T-cell (primary cell): Measurements from ENCODE around the gene SLC22A5. TPM values are rescaled to one million over a fixed set of nuclear protein-coding genes. Genes with fewer than 3 reads are reported as not detected.
"Not testable (repeated sequence)": the region's sequence is repeated elsewhere in the genome, so short reads cannot be mapped to it uniquely, and the experiment has no call there.

ENCODE experiments used
- ATAC-seq, 4 experiments: fragments of 200-7000 bp in 3 of 4; fragments of 150-1000 bp in 1 of 4; cut with Tn5 transposase; replicated peaks in 1 of 4; 1 replicate in 3 of 4; 2 replicates in 1 of 4; pipeline ENCODE4 v1.10.0; 2021; ENCODE audit warnings: moderate library complexity in 3 of 4, mild to moderate bottlenecking in 2 of 4, moderate number of reproducible peaks in 1 of 4
- CTCF ChIA-PET, 2 donors: fragments of 300-600 bp; sonication (Branson Sonifier 250); formaldehyde crosslinking; loops; one replicate each; lab custom pipeline; 2022; ENCODE audit warnings: antibody characterized with exemption in 2 of 2; lab: Charles Lee
- POLR2A ChIA-PET, 2 donors: fragments of 300-600 bp; sonication (Branson Sonifier 250); formaldehyde crosslinking; loops; one replicate each; lab custom pipeline; 2022; ENCODE audit warnings: antibody characterized with exemption in 2 of 2; lab: Charles Lee
- DNase-seq, 35 experiments: peaks; one replicate each; pipeline versions ENCODE4 v3.0.0 to v3.0.0-alpha.2; 2013 to 2023
- H3K27ac ChIP-seq: one replicate; pipeline ENCODE4 v1.5.1; 2013; ENCODE audit warnings: low read length
- H3K27me3 ChIP-seq, 2 experiments: replicated peaks in 1 of 2; 1 replicate in 1 of 2; 2 replicates in 1 of 2; pipeline versions ENCODE4 v1.6.1 to v1.7.0; 2013; ENCODE audit warnings: low read length in 1 of 2, mixed read lengths in 1 of 2; ENCODE audit not compliant: control insufficient read depth in 2 of 2, insufficient read depth in 2 of 2; ENCODE audit errors: extremely low read depth in 1 of 2
- H3K36me3 ChIP-seq, 2 donors: 1 replicate in 1 of 2; 2 replicates in 1 of 2; pipeline versions ENCODE4 v1.6.1 to v1.7.0; 2013; ENCODE audit warnings: low read length in 1 of 2; ENCODE audit not compliant: control insufficient read depth in 2 of 2, insufficient read depth in 1 of 2; ENCODE audit errors: extremely low read depth in 1 of 2
- H3K4me1 ChIP-seq, 2 experiments: 1 replicate in 1 of 2; 2 replicates in 1 of 2; pipeline versions ENCODE4 v1.6.1 to v1.7.0; 2013; ENCODE audit warnings: low read length in 2 of 2, mixed read lengths in 1 of 2; ENCODE audit not compliant: insufficient read depth in 2 of 2, control insufficient read depth in 1 of 2; ENCODE audit errors: extremely low read depth in 1 of 2
- H3K4me3 ChIP-seq, 2 donors: 1 replicate in 1 of 2; 2 replicates in 1 of 2; pipeline versions ENCODE4 v1.5.1 to v1.7.0; 2013; ENCODE audit warnings: mild to moderate bottlenecking in 2 of 2, low read length in 1 of 2, moderate library complexity in 1 of 2; ENCODE audit not compliant: control insufficient read depth in 1 of 2; ENCODE audit errors: extremely low read depth in 1 of 2
- H3K9me3 ChIP-seq: 2 replicates; pipeline ENCODE4 v1.7.0; 2013
- H3K27ac Mint-ChIP-seq, 2 donors: one replicate each; pipeline ENCODE4 v1.8.0; 2020 to 2021; ENCODE audit warnings: mild to moderate bottlenecking in 2 of 2, mixed read lengths in 2 of 2
- H3K27me3 Mint-ChIP-seq, 2 donors: one replicate each; pipeline ENCODE4 v1.8.0; 2021 to 2022; ENCODE audit warnings: mixed read lengths in 2 of 2
- H3K36me3 Mint-ChIP-seq: one replicate; pipeline ENCODE4 v1.8.0; 2021; ENCODE audit warnings: mixed read lengths
- H3K4me1 Mint-ChIP-seq, 3 donors: one replicate each; pipeline ENCODE4 v1.8.0; 2020 to 2022; ENCODE audit warnings: mixed read lengths in 3 of 3, mild to moderate bottlenecking in 1 of 3
- H3K4me3 Mint-ChIP-seq, 3 donors: one replicate each; pipeline ENCODE4 v1.8.0; 2020 to 2022; ENCODE audit warnings: mild to moderate bottlenecking in 3 of 3, mixed read lengths in 3 of 3, moderate library complexity in 3 of 3
- H3K9me3 Mint-ChIP-seq, 3 donors: one replicate each; pipeline ENCODE4 v1.8.0; 2020 to 2022; ENCODE audit warnings: mixed read lengths in 3 of 3
- WGBS: methylation state at CpG from one replicate; pipeline ENCODE4 v1.1.5; 2013; ENCODE audit warnings: missing lambda C conversion rate; ENCODE audit not compliant: insufficient coverage; 5-methylcytosine and 5-hydroxymethylcytosine counted together
- total RNA-seq, 35 experiments: library from RNA in 6 of 35; stranded (reverse) in 6 of 35; fragments of 120-200 nt in 1 of 35; gene quantifications; one replicate each; pipeline versions ENCODE4 v1.2.1 to v1.2.4 and lab custom pipeline; 2013 to 2026

Gene SLC22A5
- total RNA-seq, 5 donors from 2014 or later (not counting 1 experiment from before 2014, with no cell fraction given) = 4.8 to 14.0 (median 7.6) TPM

DNA sequence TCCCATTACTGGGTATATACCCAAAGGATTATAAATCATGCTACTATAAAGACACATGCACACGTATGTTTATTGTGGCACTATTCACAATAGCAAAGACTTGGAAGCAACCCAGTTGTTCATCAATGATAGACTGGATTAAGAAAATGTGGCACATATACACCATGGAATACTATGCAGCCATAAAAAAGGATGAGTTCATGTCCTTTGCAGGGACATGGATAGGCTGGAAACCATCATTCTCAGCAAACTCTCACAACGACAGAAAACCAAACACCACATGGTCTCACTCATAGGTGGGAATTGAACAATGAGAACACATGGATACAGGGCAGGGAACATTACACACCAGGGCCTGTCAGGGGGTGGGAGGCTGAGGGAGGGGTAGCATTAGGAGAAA lies 34.5 kb downstream of the SLC22A5 start:
- Mint-ChIP-seq H3K4me1 (peaks cover 83 to 92% (median 91%) of the 10 kb centered on the region in 3 donors), H3K27ac (peak overlapping the region in 1 of 2 donors; percentile 79)
- CTCF ChIA-PET, ATAC-seq, H3K9me3 ChIP-seq, H3K27ac ChIP-seq, H3K27me3 Mint-ChIP-seq, DNase-seq, H3K36me3 Mint-ChIP-seq, H3K9me3 Mint-ChIP-seq, H3K4me3 ChIP-seq, H3K4me3 Mint-ChIP-seq, H3K36me3 ChIP-seq, H3K27me3 ChIP-seq: not testable (repeated sequence)
- no CpG with 5 or more reads among the region's 2 CpGs for WGBS
- H3K4me1 ChIP-seq = peaks cover 4 to 25% of the 10 kb centered on the region in 2 experiments
- POLR2A ChIA-PET = interaction anchor here (0.6 to 0.8 kb wide), 3 partner anchors 12 to 460 kb away, joined by 3 to 8 read pairs (median 4); no protein-coding TSS in a partner anchor

DNA sequence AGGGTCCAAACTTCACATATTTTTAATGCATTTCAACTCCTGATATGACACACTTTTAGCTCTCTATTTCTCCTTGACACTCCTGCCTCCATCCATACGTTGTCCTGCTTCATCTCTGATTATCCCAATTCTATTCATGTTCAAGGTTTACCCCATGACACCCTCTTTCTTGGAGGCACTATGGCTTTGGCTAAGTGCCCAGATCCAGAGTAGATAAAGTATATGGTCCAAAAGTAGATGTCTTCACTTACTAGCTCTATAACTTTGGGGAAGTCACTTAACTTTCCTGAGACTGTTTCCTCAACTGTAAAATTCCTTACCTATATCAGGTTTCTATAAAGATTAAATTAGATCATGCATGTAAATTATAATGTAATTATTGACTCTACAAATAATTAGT lies 36.1 kb downstream of the SLC22A5 start:
- H3K9me3 Mint-ChIP-seq = peaks cover 0 to 5% (median 0%) of the 10 kb centered on the region in 3 donors
- H3K27me3 Mint-ChIP-seq = no peaks in the 10 kb centered on the region
- Histone ChIP-seq H3K4me1 (peaks cover 14 to 37% of the 10 kb centered on the region in 2 experiments), H3K9me3 (no peaks in the 10 kb centered on the region), H3K27me3 (no peaks in the 10 kb centered on the region), H3K27ac (peak overlapping the region; percentile 98), H3K36me3 (no peaks in the 10 kb centered on the region), H3K4me3 (no peak overlapping the region)
- WGBS = no CpG with 5 or more reads among the region's 1 CpG
- ATAC-seq (no peak), DNase-seq (no peak)
- peak overlapping the region; percentile 96 to 97 for H3K27ac Mint-ChIP-seq
- ChIA-PET POLR2A (interaction anchor here (0.5 to 0.8 kb wide), 3 partner anchors 42 to 674 kb away, joined by 3 to 4 read pairs (median 4); no protein-coding TSS in a partner anchor), CTCF (interaction anchor here (0.6 to 1.9 kb wide), 4 partner anchors 15 to 564 kb away, joined by 3 to 9 read pairs (median 4); no protein-coding TSS in a partner anchor)
- peak overlapping the region in 1 of 3 donors; percentile 2 for H3K4me3 Mint-ChIP-seq
- H3K36me3 Mint-ChIP-seq = peaks cover 10% of the 10 kb centered on the region
- peaks cover 78 to 89% (median 82%) of the 10 kb centered on the region in 3 donors for H3K4me1 Mint-ChIP-seq

DNA sequence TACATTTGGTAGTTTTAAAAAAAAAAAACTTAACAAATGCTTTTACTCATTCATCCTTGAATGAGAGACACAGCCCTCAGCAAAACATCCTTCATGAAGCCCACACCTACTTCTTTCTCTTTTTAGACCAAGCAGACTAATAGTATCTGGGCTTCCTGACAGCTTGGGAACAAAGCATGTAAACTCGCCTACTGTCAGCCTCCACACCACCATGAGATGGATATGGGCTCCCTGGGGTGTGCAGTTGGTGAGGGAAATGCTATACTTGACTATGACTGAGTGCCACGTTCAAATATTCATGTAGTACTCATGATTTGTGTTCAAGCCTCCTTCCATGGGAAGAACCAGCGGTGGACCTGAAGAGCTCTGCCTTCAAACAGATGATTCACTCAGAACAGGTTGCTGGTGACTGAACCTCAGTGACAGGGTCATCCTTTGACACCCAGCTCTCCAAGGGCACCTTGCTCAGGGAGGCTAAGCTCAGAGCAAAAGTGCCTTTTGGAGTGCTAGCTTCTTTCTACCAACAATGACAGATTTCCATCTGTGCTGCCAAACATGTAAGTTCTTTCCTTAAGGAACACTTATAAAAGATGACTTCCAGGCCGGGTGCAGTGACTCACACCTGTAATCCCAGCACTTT lies 36.8 kb downstream of the SLC22A5 start:
- H3K9me3 Mint-ChIP-seq = peaks cover 0 to 5% (median 0%) of the 10 kb centered on the region in 3 donors
- no peaks in the 10 kb centered on the region for H3K27me3 Mint-ChIP-seq
- no peak for DNase-seq
- Histone ChIP-seq H3K4me3 (no peak overlapping the region), H3K27me3 (no peaks in the 10 kb centered on the region), H3K4me1 (peaks cover 14 to 38% of the 10 kb centered on the region in 2 experiments), H3K27ac (peak overlapping the region; percentile 98), H3K36me3 (no peaks in the 10 kb centered on the region), H3K9me3 (no peaks in the 10 kb centered on the region)
- peaks cover 72 to 83% (median 77%) of the 10 kb centered on the region in 3 donors for H3K4me1 Mint-ChIP-seq
- H3K27ac Mint-ChIP-seq = peak overlapping the region; percentile 96 to 97
- CTCF ChIA-PET = interaction anchor here in 1 of 2 donors (0.7 to 1.9 kb wide), 3 partner anchors 15 to 20 kb away, joined by 3 to 9 read pairs (median 4); no protein-coding TSS in a partner anchor
- POLR2A ChIA-PET = no interaction called here
- H3K36me3 Mint-ChIP-seq = peaks cover 10% of the 10 kb centered on the region
- peak overlapping the region in 1 of 3 donors; percentile 2 for H3K4me3 Mint-ChIP-seq
- 86% methylated on average over 1 of the region's 4 CpGs for WGBS
- ATAC-seq = no peak

DNA sequence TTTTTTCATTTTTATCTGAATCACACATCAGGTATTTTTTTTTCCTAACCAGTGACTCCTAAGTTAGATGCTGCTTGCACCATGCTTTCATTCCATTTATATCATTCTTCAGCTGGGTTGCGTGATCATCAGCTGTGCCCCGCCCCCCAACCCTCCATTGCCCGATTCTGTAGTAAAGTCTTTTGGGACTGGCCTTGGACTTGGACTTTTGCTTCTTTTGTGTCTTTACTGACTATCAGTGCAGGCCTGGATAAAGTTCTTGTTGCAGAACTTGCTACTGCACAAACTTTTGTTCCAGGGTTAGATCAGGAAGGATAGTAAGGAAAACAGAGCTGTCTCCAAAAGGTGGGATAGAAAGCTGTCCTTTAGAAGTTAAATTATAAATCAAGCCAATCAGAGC lies 38.5 kb downstream of the SLC22A5 start:
- H3K36me3 Mint-ChIP-seq = peaks cover 8% of the 10 kb centered on the region
- H3K4me1 Mint-ChIP-seq = peaks cover 64 to 79% (median 79%) of the 10 kb centered on the region in 3 donors
- peak overlapping the region in 1 of 3 donors; percentile 99 for H3K4me3 Mint-ChIP-seq
- H3K27me3 Mint-ChIP-seq = no peaks in the 10 kb centered on the region
- ChIA-PET POLR2A (interaction anchor here (0.6 to 0.7 kb wide), 2 partner anchors 15 to 88 kb away, joined by 3 to 13 read pairs; no protein-coding TSS in a partner anchor), CTCF (interaction anchor here in 1 of 2 donors (0.7 to 0.8 kb wide), 2 partner anchors 20 to 782 kb away, joined by 5 read pairs; no protein-coding TSS in a partner anchor)
- Histone ChIP-seq H3K27me3 (no peaks in the 10 kb centered on the region), H3K4me1 (peaks cover 19 to 43% of the 10 kb centered on the region in 2 experiments), H3K36me3 (no peaks in the 10 kb centered on the region), H3K4me3 (no peak overlapping the region), H3K9me3 (no peaks in the 10 kb centered on the region), H3K27ac (peak overlapping the region; percentile 98)
- H3K27ac Mint-ChIP-seq = peak overlapping the region; percentile 96 to 97
- peaks cover 0 to 5% (median 0%) of the 10 kb centered on the region in 3 donors for H3K9me3 Mint-ChIP-seq
- no peak for DNase-seq
- no CpG with 5 or more reads among the region's 3 CpGs for WGBS
- no peak for ATAC-seq

DNA sequence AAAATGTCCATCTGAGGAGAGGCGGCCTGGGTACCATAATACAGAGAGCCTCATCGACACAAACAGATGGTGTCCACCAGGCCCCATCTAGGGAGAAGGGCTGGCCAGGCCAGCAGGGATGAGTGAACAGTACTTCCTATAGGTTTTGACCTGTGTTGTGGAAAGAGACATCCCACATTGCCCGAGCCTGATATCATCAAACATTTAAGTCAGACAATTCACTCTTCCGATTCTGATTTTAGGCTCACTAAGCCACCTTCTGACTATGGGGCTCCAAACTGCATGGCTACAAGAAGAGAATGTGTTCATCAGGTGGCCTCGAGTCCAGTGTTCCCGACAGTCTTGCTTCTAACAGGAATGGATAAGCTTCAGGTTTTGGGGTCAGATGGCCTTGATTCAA lies 38.9 kb downstream of the SLC22A5 start:
- Mint-ChIP-seq H3K27ac (peak overlapping the region; percentile 96 to 97), H3K4me1 (peaks cover 67 to 81% (median 81%) of the 10 kb centered on the region in 3 donors), H3K36me3 (peaks cover 6% of the 10 kb centered on the region), H3K9me3 (peaks cover 0 to 5% (median 0%) of the 10 kb centered on the region in 3 donors), H3K4me3 (peak overlapping the region in 2 of 3 donors; percentile 21 to 99), H3K27me3 (no peaks in the 10 kb centered on the region)
- 90% methylated on average over 2 of the region's 6 CpGs for WGBS
- Histone ChIP-seq H3K4me1 (peaks cover 19 to 43% of the 10 kb centered on the region in 2 experiments), H3K9me3 (no peaks in the 10 kb centered on the region), H3K27ac (peak overlapping the region; percentile 98), H3K36me3 (no peaks in the 10 kb centered on the region), H3K27me3 (no peaks in the 10 kb centered on the region), H3K4me3 (no peak overlapping the region)
- POLR2A ChIA-PET = interaction anchor here (0.6 to 0.7 kb wide), 2 partner anchors 14 to 88 kb away, joined by 3 to 13 read pairs; no protein-coding TSS in a partner anchor
- DNase-seq = no peak
- CTCF ChIA-PET = interaction anchor here in 1 of 2 donors (0.7 to 0.8 kb wide), 2 partner anchors 20 to 782 kb away, joined by 5 read pairs; no protein-coding TSS in a partner anchor
- ATAC-seq = no peak

DNA sequence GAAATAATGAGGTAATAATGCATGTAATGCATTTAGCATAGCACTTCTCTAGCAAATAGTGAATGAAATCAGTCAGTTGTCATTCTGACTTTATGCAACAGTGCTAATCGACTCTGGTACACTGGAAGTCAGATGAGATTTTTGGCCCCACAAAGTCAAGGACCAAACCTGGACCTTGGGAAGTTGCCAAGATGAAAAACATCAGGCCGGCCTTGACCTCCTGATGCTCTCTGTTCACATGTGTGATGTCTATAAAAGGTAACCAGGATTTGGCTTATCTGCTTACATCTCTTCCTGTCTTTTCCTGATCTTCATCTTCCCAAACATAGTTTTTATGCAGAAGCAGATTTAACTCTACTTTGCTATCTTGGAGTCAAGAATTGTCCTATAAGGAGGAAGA lies 39.5 kb downstream of the SLC22A5 start:
- H3K9me3 Mint-ChIP-seq = peaks cover 0 to 5% (median 3%) of the 10 kb centered on the region in 3 donors
- Histone ChIP-seq H3K4me3 (no peak overlapping the region), H3K36me3 (peaks cover 0 to 2% of the 10 kb centered on the region in 2 donors), H3K27ac (peak overlapping the region; percentile 98), H3K27me3 (no peaks in the 10 kb centered on the region), H3K9me3 (no peaks in the 10 kb centered on the region), H3K4me1 (peaks cover 19 to 44% of the 10 kb centered on the region in 2 experiments)
- H3K27me3 Mint-ChIP-seq = no peaks in the 10 kb centered on the region
- ATAC-seq (no peak), DNase-seq (no peak)
- ChIA-PET POLR2A (interaction anchor here (1.0 to 1.1 kb wide), 2 partner anchors 81 to 82 kb away, joined by 3 to 6 read pairs; partner anchors contain the start of gene IRF1 (in 2 of the 2)), CTCF (no interaction called here)
- H3K27ac Mint-ChIP-seq = peak overlapping the region; percentile 96 to 97
- peaks cover 6% of the 10 kb centered on the region for H3K36me3 Mint-ChIP-seq
- 64% methylated on average over 1 of the region's 2 CpGs for WGBS
- H3K4me1 Mint-ChIP-seq = peaks cover 66 to 81% (median 81%) of the 10 kb centered on the region in 3 donors
- H3K4me3 Mint-ChIP-seq = peak overlapping the region; percentile 86 to 99 (median 89)
